ENCODE results near the gene RAB37. TPM values are rescaled to one million over a fixed set of nuclear protein-coding genes. Genes with fewer than 3 reads are reported as not detected.
A peak's percentile ranks its signal among the peaks of the same experiment; 100 is the strongest.

The RAB37 gene
- total RNA-seq, 1 donor from 2014 or later, result 0.96 TPM

- ATAC-seq, result no peak
Measured at GRCh38 chr17:74746376-74746775, 9.3 kb downstream of the RAB37 start.

- no peak for ATAC-seq
Measured at GRCh38 chr17:74746922-74747321, 9.9 kb downstream of the RAB37 start.

GRCh38 chr17:74748279-74748528 lies 11.1 kb downstream of the RAB37 start:
- no peak for ATAC-seq

GRCh38 chr17:74748529-74749278 lies 11.6 kb downstream of the RAB37 start, which contains the start of gene NHERF1:
TSS of gene NHERF1 (plus strand) at chr17:74748628. CDS start at chr17:74748847, 219 bp downstream.
- ATAC-seq, result peak; percentile 87

GRCh38 chr17:74749279-74750038 lies 12.4 kb downstream of the RAB37 start:
- ATAC-seq, result peak; percentile 0

- ATAC-seq, result no peak
Measured at GRCh38 chr17:74750039-74750326, 12.9 kb downstream of the RAB37 start.

- ATAC-seq, result peak; percentile 7
Measured at GRCh38 chr17:74750327-74751069, 13.4 kb downstream of the RAB37 start.

GRCh38 chr17:74752415-74752814 lies 15.4 kb downstream of the RAB37 start:
- ATAC-seq, result no peak

GRCh38 chr17:74752822-74753401 lies 15.9 kb downstream of the RAB37 start:
- no peak for ATAC-seq

- no peak for ATAC-seq
Measured at GRCh38 chr17:74754832-74755231, 17.8 kb downstream of the RAB37 start.

GRCh38 chr17:74755533-74755932 lies 18.5 kb downstream of the RAB37 start:
- no peak for ATAC-seq

GRCh38 chr17:74756891-74757290 lies 19.8 kb downstream of the RAB37 start:
- ATAC-seq, result no peak

GRCh38 chr17:74757502-74757901 lies 20.4 kb downstream of the RAB37 start:
- peak; percentile 6 for ATAC-seq

- ATAC-seq, result peak; percentile 64
Measured at GRCh38 chr17:74757931-74758847, 21.1 kb downstream of the RAB37 start.

GRCh38 chr17:74758848-74759168 lies 21.8 kb downstream of the RAB37 start:
- ATAC-seq, result peak; percentile 69

GRCh38 chr17:74759243-74759801 lies 22.3 kb downstream of the RAB37 start:
- peak; percentile 5 for ATAC-seq

GRCh38 chr17:74759941-74760340 lies 22.9 kb downstream of the RAB37 start:
- peak; percentile 71 for ATAC-seq

- peak; percentile 67 for ATAC-seq
Measured at GRCh38 chr17:74760404-74761105, 23.5 kb downstream of the RAB37 start.

- no peak for ATAC-seq
Measured at GRCh38 chr17:74761419-74761818, 24.4 kb downstream of the RAB37 start.

- no peak for ATAC-seq
Measured at GRCh38 chr17:74761931-74762330, 24.9 kb downstream of the RAB37 start.
